Vagina (tissue), 2 donors: ENCODE measurements around the gene ASF1A. TPM values are rescaled to one million over a fixed set of nuclear protein-coding genes. Genes with fewer than 3 reads are reported as not detected.

Source experiments
- DNase-seq, 2 donors: peaks; one replicate each; pipeline ENCODE4 v3.0.0-alpha.2; 2017; ENCODE audit errors: extremely low spot score in 2 of 2
- H3K27ac ChIP-seq: fragments of 200-600 bp; sonication (generic); one replicate; pipeline ENCODE4 v1.5.1; 2019
- H3K27me3 ChIP-seq: fragments of 200-600 bp; sonication (generic); one replicate; pipeline ENCODE4 v1.5.1; 2019
- H3K36me3 ChIP-seq, 2 donors: fragments of 200-600 bp; sonication (generic); one replicate each; pipeline ENCODE4 v1.5.1; 2017 to 2019
- H3K4me1 ChIP-seq: fragments of 200-600 bp; sonication (generic); one replicate; pipeline ENCODE4 v1.5.1; 2019
- H3K4me3 ChIP-seq, 2 donors: fragments of 200-600 bp; sonication (generic); 1 replicate in 1 of 2; 2 replicates in 1 of 2; pipeline ENCODE4 v1.5.1; 2016 to 2019
- H3K9me3 ChIP-seq: fragments of 200-600 bp; sonication (generic); one replicate; pipeline ENCODE4 v1.5.1; 2019
- POLR2A ChIP-seq, 2 donors: fragments of 450-650 bp; IDR thresholded peaks; one replicate each; pipeline ENCODE4 v1.6.1; 2017; ENCODE audit warnings: antibody characterized with exemption in 2 of 2, mild to moderate bottlenecking in 2 of 2, moderate library complexity in 2 of 2
- POLR2AphosphoS5 ChIP-seq, 2 donors: sonication (generic); formaldehyde crosslinking; IDR thresholded peaks; one replicate each; pipeline ENCODE4 v1.9.0; 2017; ENCODE audit warnings: antibody characterized with exemption in 2 of 2, mild to moderate bottlenecking in 2 of 2, low read depth in 1 of 2; ENCODE audit not compliant: insufficient read depth in 1 of 2
- intact Hi-C: fragments of 100-400 bp; cut with DNase I; formaldehyde crosslinking; loops from one replicate; pipeline ENCODE4 v1.15.1; 2023
- total RNA-seq: library from RNA; depleted of rRNA; stranded (reverse); fragments of >200 nt; gene quantifications from one replicate; pipeline ENCODE4 v1.2.3, GENCODE V29; 2016
- TF ChIP-seq, protein P1 (sequence below), 3 experiments: fragments of 450-650 bp in 2 of 3; fragments of 200-600 bp in 1 of 3; sonication (generic) in 1 of 3; IDR thresholded peaks; one replicate each; pipeline ENCODE4 v1.5.1; 2017 to 2019; ENCODE audit warnings: antibody characterized with exemption in 3 of 3, mild to moderate bottlenecking in 2 of 3, moderate library complexity in 2 of 3

ASF1A gene
- total RNA-seq, 1 donor from 2014 or later, result 7.9 TPM

DNA sequence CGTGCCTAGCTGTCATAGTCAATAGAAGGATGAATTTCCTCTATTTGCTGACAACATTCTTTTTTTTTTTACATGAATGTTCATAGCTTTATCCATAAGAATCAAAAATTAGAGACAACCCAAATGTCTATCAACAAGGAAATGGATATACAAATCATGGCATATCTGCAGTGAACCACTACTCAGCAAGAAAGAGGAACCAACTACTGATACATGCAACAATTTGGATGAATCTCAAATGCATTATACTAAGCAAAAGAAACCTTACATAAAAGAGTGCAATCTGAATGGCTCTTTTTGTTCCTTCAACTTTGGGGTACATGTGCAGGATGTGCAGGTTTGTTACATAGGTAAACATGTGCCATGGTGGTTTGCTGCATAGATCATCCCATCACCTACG lies 58.7 kb downstream of the ASF1A start:
- TF ChIP-seq, protein P1, sequence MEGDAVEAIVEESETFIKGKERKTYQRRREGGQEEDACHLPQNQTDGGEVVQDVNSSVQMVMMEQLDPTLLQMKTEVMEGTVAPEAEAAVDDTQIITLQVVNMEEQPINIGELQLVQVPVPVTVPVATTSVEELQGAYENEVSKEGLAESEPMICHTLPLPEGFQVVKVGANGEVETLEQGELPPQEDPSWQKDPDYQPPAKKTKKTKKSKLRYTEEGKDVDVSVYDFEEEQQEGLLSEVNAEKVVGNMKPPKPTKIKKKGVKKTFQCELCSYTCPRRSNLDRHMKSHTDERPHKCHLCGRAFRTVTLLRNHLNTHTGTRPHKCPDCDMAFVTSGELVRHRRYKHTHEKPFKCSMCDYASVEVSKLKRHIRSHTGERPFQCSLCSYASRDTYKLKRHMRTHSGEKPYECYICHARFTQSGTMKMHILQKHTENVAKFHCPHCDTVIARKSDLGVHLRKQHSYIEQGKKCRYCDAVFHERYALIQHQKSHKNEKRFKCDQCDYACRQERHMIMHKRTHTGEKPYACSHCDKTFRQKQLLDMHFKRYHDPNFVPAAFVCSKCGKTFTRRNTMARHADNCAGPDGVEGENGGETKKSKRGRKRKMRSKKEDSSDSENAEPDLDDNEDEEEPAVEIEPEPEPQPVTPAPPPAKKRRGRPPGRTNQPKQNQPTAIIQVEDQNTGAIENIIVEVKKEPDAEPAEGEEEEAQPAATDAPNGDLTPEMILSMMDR (IDR thresholded peaks at IDR 0.05), result no peak
- TF ChIP-seq POLR2A (IDR thresholded peaks at IDR 0.05) (no peak), POLR2AphosphoS5 (IDR thresholded peaks at IDR 0.05; ENCODE audit: insufficient read depth in 1 of 2, low read depth in 1 of 2) (no peak)

DNA sequence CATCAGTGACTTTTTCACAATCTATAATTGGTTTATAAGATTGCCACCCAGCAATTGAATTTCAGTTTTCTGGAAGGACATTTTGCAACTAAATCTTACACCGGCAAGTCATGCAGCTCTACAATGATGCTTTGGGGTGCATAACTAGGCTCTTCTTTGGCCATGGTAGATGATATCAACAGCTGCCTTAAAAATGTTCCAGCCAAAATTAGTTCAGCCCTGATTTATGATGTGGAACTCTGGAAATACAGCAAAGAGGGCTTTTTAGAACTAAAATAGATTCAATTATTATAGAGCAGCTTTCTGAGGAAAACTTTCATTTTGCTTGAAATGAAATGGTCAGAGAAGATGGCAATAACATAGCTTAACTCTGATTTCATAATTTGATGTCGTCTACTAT lies 59.4 kb downstream of the ASF1A start:
- H3K9me3 ChIP-seq, result no peaks in the 10 kb centered on the region
- TF ChIP-seq POLR2AphosphoS5 (IDR thresholded peaks at IDR 0.05; ENCODE audit: insufficient read depth in 1 of 2, low read depth in 1 of 2) (no peak), POLR2A (IDR thresholded peaks at IDR 0.05) (no peak)
- TF ChIP-seq, protein P1 (IDR thresholded peaks at IDR 0.05), result no peak
- intact Hi-C loops, result no loop called here
- H3K36me3 ChIP-seq, result no peaks in the 10 kb centered on the region
- no peak overlapping the region for H3K4me3 ChIP-seq
- H3K27me3 ChIP-seq, result no peaks in the 10 kb centered on the region
- H3K4me1 ChIP-seq, result no peaks in the 10 kb centered on the region
- no peak for DNase-seq
- no peak overlapping the region for H3K27ac ChIP-seq

More for the DNA sequence above, 58.7 kb downstream of the ASF1A start:
- Histone ChIP-seq H3K27ac (no peak overlapping the region), H3K36me3 (no peaks in the 10 kb centered on the region), H3K27me3 (no peaks in the 10 kb centered on the region), H3K4me3 (no peak overlapping the region), H3K9me3 (no peaks in the 10 kb centered on the region), H3K4me1 (no peaks in the 10 kb centered on the region)
- DNase-seq, result no peak
- intact Hi-C loops, result no loop called here

Other genes starting within 250 kb of the ASF1A start
- 11.8 TPM for gene CEP85L, start 242.6 kb upstream of the ASF1A start, total RNA-seq
- 25.8 TPM for gene MCM9, start 41.0 kb downstream of the ASF1A start, total RNA-seq
- gene FAM184A, start 184.5 kb downstream of the ASF1A start, total RNA-seq, result 3.4 TPM